Keratinocyte (primary cell): ENCODE measurements around the gene WDR7. TPM values are rescaled to one million over a fixed set of nuclear protein-coding genes. Genes with fewer than 3 reads are reported as not detected.

Source experiments
- DNase-seq: peaks from one replicate; pipeline ENCODE4 v3.0.0-alpha.2; 2011; ENCODE audit warnings: low read depth, missing footprints, low spot score
- FAIRE-seq: peaks from 2 replicates; lab custom pipeline; 2011; peaks lifted over from hg19 to GRCh38; lab: Jason Lieb, UNC
- H2AFZ ChIP-seq: 2 replicates; pipeline ENCODE4 v1.6.0; 2012; ENCODE audit warnings: low read length, control low read depth, inconsistent platforms; ENCODE audit not compliant: control insufficient read depth
- H3K27ac ChIP-seq: 2 replicates; pipeline ENCODE4 v1.5.1; 2011; ENCODE audit warnings: low read length; ENCODE audit not compliant: control insufficient read depth, insufficient read depth
- H3K27me3 ChIP-seq: 3 replicates; pipeline ENCODE4 v1.6.0; 2011; ENCODE audit warnings: low read length; ENCODE audit not compliant: control insufficient read depth, insufficient read depth; ENCODE audit errors: extremely low read depth
- H3K36me3 ChIP-seq, 2 experiments: 2 replicates in 1 of 2; 3 replicates in 1 of 2; pipeline ENCODE4 v1.5.1; 2011; ENCODE audit warnings: low read length in 2 of 2, mild to moderate bottlenecking in 1 of 2; ENCODE audit not compliant: control insufficient read depth in 2 of 2, insufficient read depth in 2 of 2; ENCODE audit errors: extremely low read depth in 1 of 2
- H3K4me1 ChIP-seq: 3 replicates; pipeline ENCODE4 v1.5.1; 2011; ENCODE audit warnings: low read length; ENCODE audit not compliant: control insufficient read depth, insufficient read depth; ENCODE audit errors: extremely low read depth
- H3K4me2 ChIP-seq: 3 replicates; pipeline ENCODE4 v1.6.0; 2011; ENCODE audit warnings: low read depth, low read length; ENCODE audit not compliant: control insufficient read depth, insufficient read depth; ENCODE audit errors: extremely low read depth
- H3K4me3 ChIP-seq, 3 experiments: fragments of 200-600 bp in 1 of 3; sonication (generic) in 1 of 3; 2 replicates in 2 of 3; 3 replicates in 1 of 3; pipeline ENCODE4 v1.5.1; 2011 to 2016; ENCODE audit warnings: low read length in 3 of 3, mild to moderate bottlenecking in 3 of 3, control low read depth in 2 of 3, inconsistent platforms in 1 of 3, low read depth in 1 of 3, mixed read lengths in 1 of 3, mixed run types in 1 of 3, moderate library complexity in 1 of 3; ENCODE audit not compliant: control insufficient read depth in 2 of 3, insufficient read depth in 2 of 3; ENCODE audit errors: extremely low read depth in 1 of 3
- H3K79me2 ChIP-seq: 2 replicates; pipeline ENCODE4 v1.6.0; 2012; ENCODE audit warnings: low read length; ENCODE audit not compliant: control insufficient read depth, insufficient read depth
- H3K9ac ChIP-seq: 3 replicates; pipeline ENCODE4 v1.6.0; 2011; ENCODE audit warnings: low read length; ENCODE audit not compliant: control insufficient read depth, insufficient read depth; ENCODE audit errors: extremely low read depth
- H3K9me1 ChIP-seq: 3 replicates; pipeline ENCODE4 v1.6.0; 2011; ENCODE audit warnings: low read length; ENCODE audit not compliant: control insufficient read depth, insufficient read depth; ENCODE audit errors: extremely low read depth
- H3K9me3 ChIP-seq: 2 replicates; pipeline ENCODE4 v1.5.1; 2012; ENCODE audit warnings: low read depth, low read length; ENCODE audit not compliant: control insufficient read depth
- H4K20me1 ChIP-seq: 3 replicates; pipeline ENCODE4 v1.6.0; 2011; ENCODE audit warnings: low read length; ENCODE audit not compliant: control insufficient read depth, insufficient read depth; ENCODE audit errors: extremely low read depth
- CTCF ChIP-seq, 3 experiments: IDR thresholded peaks in 1 of 3; conservative IDR thresholded peaks in 1 of 3; optimal IDR thresholded peaks in 1 of 3; 2 replicates in 2 of 3; 3 replicates in 1 of 3; pipeline versions ENCODE3 to v1.5.1; 2011; ENCODE audit warnings: low read length in 3 of 3, mild to moderate bottlenecking in 3 of 3, moderate library complexity in 2 of 3, control low read depth in 1 of 3, inconsistent platforms in 1 of 3; ENCODE audit not compliant: insufficient read depth in 2 of 3; ENCODE audit errors: extremely low read depth in 1 of 3
- EZH2 ChIP-seq: IDR thresholded peaks from one replicate; pipeline ENCODE4 v1.6.1; 2012; ENCODE audit warnings: inconsistent platforms, mild to moderate bottlenecking, low read length, moderate library complexity
- dilution Hi-C: fragments of 300-500 bp; cut with MboI; formaldehyde crosslinking; loops from one replicate; pipeline ENCODE4 v1.7.0; 2020; ENCODE audit warnings: low sequenced_read_pairs; ENCODE audit not compliant: extremely low pct_ligation_motif_present
- polyA plus RNA-seq, 5 experiments: library from polyadenylated mRNA; depleted of rRNA in 3 of 5; stranded (reverse) in 3 of 5; stranded (forward) in 1 of 5; unstranded in 1 of 5; fragments of >200 nt; gene quantifications; 1 replicate in 1 of 5; 2 replicates in 3 of 5; 3 replicates in 1 of 5; pipeline versions ENCODE4 v1.2.1 to v1.2.3, GENCODE V29; 2011 to 2012; ENCODE audit warnings: missing spikeins in 2 of 5, low read depth in 1 of 5, low replicate concordance in 1 of 5

WDR7 gene
- polyA plus RNA-seq, 1 donor (not counting 4 experiments of a cell fraction or from before 2014, with no cell fraction given): 6.9 TPM

- TF ChIP-seq CTCF (optimal IDR thresholded peaks at IDR 0.05 in 1 of 3, IDR thresholded peaks at IDR 0.05 in 1 of 3, conservative IDR thresholded peaks at IDR 0.05 in 1 of 3; ENCODE audit: extremely low read depth in 1 of 3, insufficient read depth in 2 of 3, low read length in 3 of 3) (no peak), EZH2 (no peak)
- dilution Hi-C loops: no loop called here
These were observed 326.6 kb downstream of the WDR7 start for GRCh38 chr18:56977771-56978170.

DNA sequence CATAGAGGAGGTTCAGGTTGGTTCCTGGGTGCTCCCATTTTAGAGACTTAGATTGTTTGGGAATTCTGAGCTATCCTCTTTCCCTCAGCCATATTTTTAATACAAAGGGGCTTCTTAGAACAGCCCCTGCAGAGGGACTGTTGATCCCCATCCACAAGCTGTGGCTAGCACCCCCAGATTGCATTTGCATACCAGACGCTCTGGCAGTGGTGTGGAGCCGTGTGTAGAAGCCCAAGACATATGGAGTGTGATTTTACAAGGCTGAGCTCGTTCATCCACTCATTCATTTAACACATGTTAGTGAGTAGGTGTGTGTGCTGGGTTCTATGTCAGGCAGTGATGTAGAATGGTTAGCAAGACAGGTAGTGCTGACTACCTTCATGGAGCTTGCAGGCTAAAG lies 329.0 kb downstream of the WDR7 start:
- FAIRE-seq (no peak), DNase-seq (no peak)
- H3K9me3 ChIP-seq: no peaks in the 10 kb centered on the region
- no peak overlapping the region for H3K4me2 ChIP-seq
- H3K36me3 ChIP-seq: no peaks in the 10 kb centered on the region
- H2AFZ ChIP-seq: no peak overlapping the region
- H3K4me1 ChIP-seq: no peaks in the 10 kb centered on the region
- TF ChIP-seq CTCF (optimal IDR thresholded peaks at IDR 0.05 in 1 of 3, IDR thresholded peaks at IDR 0.05 in 1 of 3, conservative IDR thresholded peaks at IDR 0.05 in 1 of 3; ENCODE audit: extremely low read depth in 1 of 3, insufficient read depth in 2 of 3, low read length in 3 of 3): no peak
- no peaks in the 10 kb centered on the region for H4K20me1 ChIP-seq
- no peaks in the 10 kb centered on the region for H3K79me2 ChIP-seq
- dilution Hi-C loops: no loop called here
- no peaks in the 10 kb centered on the region for H3K9me1 ChIP-seq
- no peaks in the 10 kb centered on the region for H3K27me3 ChIP-seq
- no peak overlapping the region for H3K4me3 ChIP-seq
- H3K27ac ChIP-seq: no peak overlapping the region
- H3K9ac ChIP-seq: no peak overlapping the region

More at GRCh38 chr18:56977771-56978170, 326.6 kb downstream of the WDR7 start:
- no peaks in the 10 kb centered on the region for H4K20me1 ChIP-seq
- no peaks in the 10 kb centered on the region for H3K79me2 ChIP-seq
- no peak overlapping the region for H3K4me2 ChIP-seq
- H3K4me1 ChIP-seq: no peaks in the 10 kb centered on the region
- no peak overlapping the region for H2AFZ ChIP-seq
- no peak overlapping the region for H3K27ac ChIP-seq
- H3K9me3 ChIP-seq: no peaks in the 10 kb centered on the region
- FAIRE-seq (no peak), DNase-seq (no peak)
- H3K27me3 ChIP-seq: no peaks in the 10 kb centered on the region
- no peaks in the 10 kb centered on the region for H3K36me3 ChIP-seq
- no peak overlapping the region for H3K9ac ChIP-seq
- H3K4me3 ChIP-seq: no peak overlapping the region
- no peaks in the 10 kb centered on the region for H3K9me1 ChIP-seq
